GM12873 (cell line): ENCODE measurements around the gene GSTM1.

ENCODE experiments used
- TF ChIP-seq, protein P1 (sequence below): IDR thresholded peaks from 2 replicates; pipeline ENCODE4 v1.5.1; 2012; ENCODE audit warnings: low read depth, mild to moderate bottlenecking, moderate library complexity, low read length, control low read depth; ENCODE audit not compliant: insufficient read depth; ENCODE audit errors: missing control alignments

The GSTM1 gene

DNA sequence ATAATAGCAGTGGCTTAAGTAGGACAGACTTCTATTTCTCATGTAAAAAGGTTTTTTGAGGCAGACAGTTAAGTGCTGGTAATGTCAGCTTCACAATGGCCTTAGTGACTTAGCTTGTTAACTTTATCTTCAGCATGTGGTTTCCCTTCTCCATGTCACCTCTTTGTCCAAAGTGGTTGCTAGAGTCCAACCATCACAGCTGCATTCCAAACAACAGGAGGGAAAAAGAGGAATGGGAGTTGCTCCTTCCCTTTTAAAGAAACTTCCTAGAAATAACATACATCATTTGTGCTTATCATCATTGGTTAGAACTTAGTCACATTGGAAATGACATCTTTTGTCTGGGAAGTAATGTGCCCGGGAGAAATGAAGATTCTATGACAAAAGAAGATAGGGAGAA is 34.4 kb downstream of the GSTM1 start:
- TF ChIP-seq, protein P1, sequence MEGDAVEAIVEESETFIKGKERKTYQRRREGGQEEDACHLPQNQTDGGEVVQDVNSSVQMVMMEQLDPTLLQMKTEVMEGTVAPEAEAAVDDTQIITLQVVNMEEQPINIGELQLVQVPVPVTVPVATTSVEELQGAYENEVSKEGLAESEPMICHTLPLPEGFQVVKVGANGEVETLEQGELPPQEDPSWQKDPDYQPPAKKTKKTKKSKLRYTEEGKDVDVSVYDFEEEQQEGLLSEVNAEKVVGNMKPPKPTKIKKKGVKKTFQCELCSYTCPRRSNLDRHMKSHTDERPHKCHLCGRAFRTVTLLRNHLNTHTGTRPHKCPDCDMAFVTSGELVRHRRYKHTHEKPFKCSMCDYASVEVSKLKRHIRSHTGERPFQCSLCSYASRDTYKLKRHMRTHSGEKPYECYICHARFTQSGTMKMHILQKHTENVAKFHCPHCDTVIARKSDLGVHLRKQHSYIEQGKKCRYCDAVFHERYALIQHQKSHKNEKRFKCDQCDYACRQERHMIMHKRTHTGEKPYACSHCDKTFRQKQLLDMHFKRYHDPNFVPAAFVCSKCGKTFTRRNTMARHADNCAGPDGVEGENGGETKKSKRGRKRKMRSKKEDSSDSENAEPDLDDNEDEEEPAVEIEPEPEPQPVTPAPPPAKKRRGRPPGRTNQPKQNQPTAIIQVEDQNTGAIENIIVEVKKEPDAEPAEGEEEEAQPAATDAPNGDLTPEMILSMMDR, result no peak

DNA sequence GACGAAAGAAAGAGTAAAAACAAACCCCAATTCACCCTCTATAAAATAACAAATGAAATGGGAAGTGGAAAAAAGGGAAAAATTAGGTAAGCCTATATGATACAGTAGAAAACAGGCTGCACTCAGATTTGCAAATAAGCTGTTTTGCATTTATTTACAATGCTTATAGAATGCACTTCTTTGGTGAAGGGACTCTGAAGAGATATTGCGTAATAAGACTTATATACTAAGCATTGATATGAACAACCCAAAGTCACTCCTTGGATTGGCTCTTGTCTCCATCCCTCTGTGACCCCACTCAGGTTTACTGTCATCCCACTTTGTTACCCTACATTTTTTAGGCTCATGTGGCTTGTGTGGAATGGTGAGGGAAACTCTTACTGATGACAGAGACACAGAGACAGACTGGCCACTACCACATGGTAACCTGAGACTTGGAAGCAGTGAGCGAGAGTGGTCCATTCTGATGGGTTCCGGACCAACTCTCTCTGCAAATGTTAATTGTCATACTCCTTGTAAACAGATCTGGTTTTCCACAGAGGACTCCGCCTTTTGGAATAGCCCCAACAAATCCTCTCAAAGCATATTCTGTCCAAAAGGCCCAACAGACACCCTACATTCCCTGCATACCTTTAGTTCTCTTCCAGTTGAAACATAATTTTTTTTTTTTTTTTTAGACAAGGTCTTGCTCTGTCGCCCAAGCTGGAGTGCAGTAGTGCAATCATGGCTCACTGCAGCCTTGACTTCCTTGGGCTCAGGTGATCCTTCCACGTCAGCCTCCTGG is 35.5 kb downstream of the GSTM1 start:
- TF ChIP-seq, protein P1, result no peak

DNA sequence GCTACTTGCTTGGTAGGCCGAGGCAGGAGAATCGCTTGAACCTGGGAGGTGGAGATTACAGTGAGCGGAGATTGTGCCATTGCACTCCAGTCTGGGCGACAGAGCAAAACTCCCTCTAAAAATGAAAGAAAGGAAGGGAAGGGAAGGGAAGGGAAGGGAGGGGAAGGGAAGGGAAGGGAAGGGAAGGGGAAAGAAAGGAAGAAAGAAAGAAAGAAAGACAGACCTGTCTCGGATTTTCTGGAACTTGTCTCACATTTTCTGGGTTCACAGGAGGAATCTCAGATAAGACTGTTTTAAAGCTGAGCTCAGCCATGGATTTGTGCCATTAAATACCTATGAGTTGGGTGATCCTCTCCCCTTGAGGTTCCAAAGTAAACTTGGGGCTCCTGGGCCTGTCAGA is 37.3 kb downstream of the GSTM1 start:
- TF ChIP-seq, protein P1, result no peak

DNA sequence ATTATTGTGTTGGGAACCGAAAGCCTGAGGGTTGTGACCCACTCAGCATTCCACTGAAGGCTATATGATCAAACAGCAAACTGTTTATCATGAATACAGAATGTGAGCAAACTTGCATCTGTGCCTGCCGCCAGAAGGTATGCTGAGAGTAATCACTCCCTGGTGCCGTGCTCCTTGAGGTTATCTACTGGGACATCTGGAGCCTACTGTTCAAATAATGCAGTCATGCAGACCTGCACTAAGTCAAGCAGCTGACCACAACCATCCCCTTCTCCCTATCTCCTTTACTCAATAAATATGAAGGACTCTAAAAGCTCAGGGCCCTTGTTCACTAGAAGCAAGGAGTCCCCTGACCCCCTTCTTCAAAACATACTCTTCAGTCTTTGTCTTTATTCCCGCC is 37.9 kb downstream of the GSTM1 start:
- TF ChIP-seq, protein P1, result no peak

DNA sequence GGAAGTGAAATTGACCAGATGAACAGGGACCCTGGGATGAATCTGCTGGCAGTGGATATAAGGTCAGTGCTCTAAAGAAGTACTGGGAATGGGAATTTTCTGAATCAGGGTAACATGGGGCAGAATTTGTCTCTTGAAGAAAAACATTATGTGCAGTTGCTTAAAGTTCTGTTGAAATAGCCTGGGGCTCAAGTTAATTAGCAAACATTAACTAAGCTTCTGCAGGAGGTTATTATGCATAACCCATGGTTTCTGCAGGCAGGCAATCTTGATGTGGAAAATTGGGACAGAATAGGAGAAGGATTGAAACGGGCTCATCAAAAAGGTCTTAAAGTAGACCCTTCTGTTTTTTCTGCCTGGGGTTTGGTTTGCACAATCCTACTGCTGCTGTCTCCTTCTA is 38.4 kb downstream of the GSTM1 start:
- TF ChIP-seq, protein P1, result no peak

DNA sequence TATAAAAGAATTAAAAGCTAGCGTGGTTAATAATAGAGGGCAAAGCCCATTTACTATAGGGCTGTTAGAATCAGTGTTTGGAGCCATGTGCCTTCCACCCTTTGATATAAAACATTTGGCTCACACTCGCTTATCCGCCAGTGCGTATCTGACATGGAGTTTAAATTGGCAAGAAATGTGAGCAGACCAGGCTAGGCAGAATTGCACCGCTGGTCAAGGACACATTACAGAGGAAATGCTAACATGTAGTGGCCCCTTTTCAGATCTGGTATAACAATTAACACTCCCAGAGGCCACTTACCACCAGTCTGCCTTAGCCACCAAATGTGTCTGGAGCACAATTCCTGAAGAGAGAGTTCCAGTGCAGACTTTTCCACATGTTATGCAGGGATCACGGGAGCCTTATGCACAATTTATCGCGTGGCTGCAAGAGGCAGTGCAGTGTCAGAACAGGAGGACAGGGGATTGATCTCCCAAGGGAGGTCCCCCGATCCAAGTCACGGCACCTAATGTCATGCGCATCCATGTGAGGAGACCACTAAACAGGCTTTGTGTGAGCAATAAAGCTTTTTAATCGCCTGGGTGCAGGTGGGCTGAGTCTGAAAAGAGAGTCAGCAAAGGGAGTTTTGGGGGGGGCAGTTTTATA is 39.2 kb downstream of the GSTM1 start:
- TF ChIP-seq, protein P1, result no peak

DNA sequence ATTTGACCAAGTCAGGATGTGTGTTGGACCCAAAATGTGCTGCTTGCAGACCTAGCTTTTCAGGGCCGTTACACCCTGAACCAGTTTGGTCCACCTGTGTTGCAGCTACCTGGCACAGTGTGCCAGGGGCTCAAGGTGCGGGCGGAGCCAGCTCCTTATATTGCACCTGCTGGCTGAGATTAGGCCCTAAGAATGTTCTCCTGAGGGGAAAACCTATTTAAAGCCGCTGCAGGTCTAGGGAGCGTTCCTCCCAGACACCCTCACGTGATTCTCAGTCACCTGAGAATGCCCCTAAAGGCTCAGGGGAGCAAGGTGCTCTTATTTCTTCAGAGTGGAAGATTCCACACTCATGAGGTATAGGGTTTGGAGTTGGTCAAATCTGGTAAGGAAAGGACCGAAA is 41.3 kb downstream of the GSTM1 start:
- TF ChIP-seq, protein P1, result no peak
